Left lung (tissue), 10 donors: ENCODE results near the gene TRIM33. TPM values are rescaled to one million over a fixed set of nuclear protein-coding genes. Genes with fewer than 3 reads are reported as not detected.

ENCODE experiments used
- ATAC-seq: fragments of 200-7000 bp; cut with Tn5 transposase; one replicate; pipeline ENCODE4 v1.9.1; 2020; ENCODE audit warnings: moderate library complexity
- DNase-seq, 4 donors: peaks; one replicate each; pipeline ENCODE4 v3.0.0-alpha.2; 2013 to 2020
- H3K27ac ChIP-seq, 2 donors: fragments of 200-600 bp; sonication (generic) in 1 of 2; one replicate each; pipeline versions ENCODE4 v1.5.0 to v1.8.0; 2020 to 2021
- H3K27me3 ChIP-seq, 2 donors: fragments of 200-600 bp; sonication (generic) in 1 of 2; one replicate each; pipeline versions ENCODE4 v1.5.0 to v1.8.0; 2020 to 2021
- H3K36me3 ChIP-seq, 2 donors: fragments of 200-600 bp; sonication (generic) in 1 of 2; one replicate each; pipeline versions ENCODE4 v1.5.0 to v1.8.0; 2020 to 2021
- H3K4me1 ChIP-seq, 2 donors: fragments of 200-600 bp; one replicate each; pipeline ENCODE4 v1.8.0; 2021
- H3K4me3 ChIP-seq, 2 donors: fragments of 200-600 bp; sonication (generic) in 1 of 2; one replicate each; pipeline versions ENCODE4 v1.5.0 to v1.8.0; 2020 to 2021; ENCODE audit warnings: mild to moderate bottlenecking in 1 of 2
- H3K9me3 ChIP-seq, 2 donors: fragments of 200-600 bp; sonication (generic) in 1 of 2; one replicate each; pipeline versions ENCODE4 v1.5.0 to v1.8.0; 2020 to 2021
- intact Hi-C, 2 donors: fragments of 100-400 bp; cut with DNase I; formaldehyde crosslinking; loops; one replicate each; pipeline versions ENCODE4 v1.11.2 to v1.14.2; 2022
- polyA plus RNA-seq, 6 donors: library from polyadenylated mRNA; unstranded; fragments of 120-200 nt; gene quantifications; one replicate each; pipeline ENCODE4 v1.2.1, GENCODE V29; 2013; ENCODE audit not compliant: insufficient read length in 6 of 6
- total RNA-seq, 2 donors: library from RNA; stranded (reverse); fragmentation: NEBNext Ultra II Directional; extraction: Animal tissue kit (Norgen Biotek cat#: 25700); gene quantifications; one replicate each; pipeline ENCODE4 v1.2.1, GENCODE V29; 2021
- TF ChIP-seq, protein P1 (sequence below), 2 donors: fragments of 200-600 bp; sonication (generic) in 1 of 2; IDR thresholded peaks; one replicate each; pipeline versions ENCODE4 v1.5.0 to v1.8.0; 2021; ENCODE audit warnings: antibody characterized with exemption in 2 of 2
- donor health status: DM: no; HTN: yes; CAD: no.
- donor health status: DM: no; HTN: no; CAD: no.

The TRIM33 gene
- total and polyA plus RNA-seq, 8 donors: 26.7 to 64.2 (median 53.0) TPM

DNA sequence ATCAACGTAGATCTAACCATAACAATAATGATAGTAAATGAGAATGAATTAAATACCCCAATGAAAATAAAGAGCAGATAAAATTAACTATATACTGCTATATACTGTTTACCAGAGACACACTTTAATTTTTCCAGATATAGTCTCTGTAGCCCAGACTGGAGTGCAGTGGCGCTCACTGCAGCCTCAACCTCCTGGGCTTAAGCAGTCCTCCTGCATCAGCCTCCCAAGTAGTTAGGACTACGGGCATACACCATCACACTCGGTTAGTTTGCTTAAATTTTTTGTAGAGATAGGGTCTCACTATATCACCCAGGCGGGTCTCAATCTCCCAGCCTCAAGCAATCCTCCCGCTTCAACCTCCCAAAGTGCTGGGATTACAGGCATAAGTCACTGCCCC, 37.2 kb downstream of the TRIM33 start:
- Histone ChIP-seq H3K9me3 (no peaks in the 10 kb centered on the region), H3K27ac (no peak overlapping the region), H3K4me3 (no peak overlapping the region), H3K36me3 (no peaks in the 10 kb centered on the region), H3K27me3 (no peaks in the 10 kb centered on the region), H3K4me1 (peaks cover 0 to 12% of the 10 kb centered on the region in 2 donors)
- ATAC-seq (no peak), DNase-seq (no peak)
- intact Hi-C loops: no loop called here
- TF ChIP-seq, protein P1, sequence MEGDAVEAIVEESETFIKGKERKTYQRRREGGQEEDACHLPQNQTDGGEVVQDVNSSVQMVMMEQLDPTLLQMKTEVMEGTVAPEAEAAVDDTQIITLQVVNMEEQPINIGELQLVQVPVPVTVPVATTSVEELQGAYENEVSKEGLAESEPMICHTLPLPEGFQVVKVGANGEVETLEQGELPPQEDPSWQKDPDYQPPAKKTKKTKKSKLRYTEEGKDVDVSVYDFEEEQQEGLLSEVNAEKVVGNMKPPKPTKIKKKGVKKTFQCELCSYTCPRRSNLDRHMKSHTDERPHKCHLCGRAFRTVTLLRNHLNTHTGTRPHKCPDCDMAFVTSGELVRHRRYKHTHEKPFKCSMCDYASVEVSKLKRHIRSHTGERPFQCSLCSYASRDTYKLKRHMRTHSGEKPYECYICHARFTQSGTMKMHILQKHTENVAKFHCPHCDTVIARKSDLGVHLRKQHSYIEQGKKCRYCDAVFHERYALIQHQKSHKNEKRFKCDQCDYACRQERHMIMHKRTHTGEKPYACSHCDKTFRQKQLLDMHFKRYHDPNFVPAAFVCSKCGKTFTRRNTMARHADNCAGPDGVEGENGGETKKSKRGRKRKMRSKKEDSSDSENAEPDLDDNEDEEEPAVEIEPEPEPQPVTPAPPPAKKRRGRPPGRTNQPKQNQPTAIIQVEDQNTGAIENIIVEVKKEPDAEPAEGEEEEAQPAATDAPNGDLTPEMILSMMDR (IDR thresholded peaks at IDR 0.05): no peak

DNA sequence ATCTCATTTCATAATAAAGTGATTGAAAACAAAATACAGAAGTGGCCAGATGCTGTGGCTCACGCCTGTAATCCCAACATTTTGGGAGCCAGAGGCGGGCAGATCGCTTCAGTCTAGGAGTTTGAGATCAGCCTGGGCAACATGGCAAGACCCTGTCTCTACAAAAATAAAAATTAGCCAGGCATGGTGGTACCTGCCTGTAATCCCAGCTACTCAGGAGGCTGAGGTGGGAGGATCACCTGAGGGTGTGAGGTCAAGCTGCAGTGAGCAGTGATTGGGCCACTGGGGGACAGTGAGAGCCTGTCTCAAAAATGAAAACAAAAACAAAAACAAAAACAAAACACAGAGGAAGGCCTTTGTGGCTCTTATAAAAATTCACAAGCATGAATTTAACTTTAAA, 38.6 kb downstream of the TRIM33 start:
- peaks cover 3 to 25% of the 10 kb centered on the region in 2 donors for H3K4me1 ChIP-seq
- TF ChIP-seq, protein P1 (IDR thresholded peaks at IDR 0.05): no peak
- no peaks in the 10 kb centered on the region for H3K27me3 ChIP-seq
- intact Hi-C loops: no loop called here
- no peaks in the 10 kb centered on the region for H3K36me3 ChIP-seq
- no peaks in the 10 kb centered on the region for H3K9me3 ChIP-seq
- H3K27ac ChIP-seq: no peak overlapping the region
- no peak for DNase-seq
- ATAC-seq: no peak
- H3K4me3 ChIP-seq: no peak overlapping the region

DNA sequence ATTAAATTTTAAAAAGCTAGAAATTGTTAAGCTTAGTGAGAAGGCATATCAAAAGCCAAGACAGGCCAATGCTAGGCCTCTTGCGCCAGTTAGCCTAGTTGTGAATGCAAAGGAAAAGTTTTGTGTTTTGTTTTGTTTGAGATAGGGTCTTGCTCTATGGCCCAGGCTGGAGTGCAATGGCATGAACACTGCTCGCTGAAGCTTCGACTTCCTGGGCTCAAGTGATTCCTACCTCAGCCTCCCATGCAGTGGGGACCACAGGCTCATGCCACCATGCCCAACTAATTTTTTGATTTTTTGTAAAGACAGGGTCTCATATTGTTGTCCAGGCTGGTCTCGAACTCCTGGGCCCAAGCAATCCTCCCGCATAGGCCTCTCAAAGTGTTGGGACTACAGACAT, 40.3 kb downstream of the TRIM33 start:
- no peak for ATAC-seq
- no peaks in the 10 kb centered on the region for H3K9me3 ChIP-seq
- DNase-seq: no peak
- H3K27ac ChIP-seq: no peak overlapping the region
- H3K27me3 ChIP-seq: no peaks in the 10 kb centered on the region
- no peak overlapping the region for H3K4me3 ChIP-seq
- intact Hi-C loops: no loop called here
- H3K4me1 ChIP-seq: peaks cover 9 to 31% of the 10 kb centered on the region in 2 donors
- no peaks in the 10 kb centered on the region for H3K36me3 ChIP-seq
- TF ChIP-seq, protein P1 (IDR thresholded peaks at IDR 0.05): no peak

DNA sequence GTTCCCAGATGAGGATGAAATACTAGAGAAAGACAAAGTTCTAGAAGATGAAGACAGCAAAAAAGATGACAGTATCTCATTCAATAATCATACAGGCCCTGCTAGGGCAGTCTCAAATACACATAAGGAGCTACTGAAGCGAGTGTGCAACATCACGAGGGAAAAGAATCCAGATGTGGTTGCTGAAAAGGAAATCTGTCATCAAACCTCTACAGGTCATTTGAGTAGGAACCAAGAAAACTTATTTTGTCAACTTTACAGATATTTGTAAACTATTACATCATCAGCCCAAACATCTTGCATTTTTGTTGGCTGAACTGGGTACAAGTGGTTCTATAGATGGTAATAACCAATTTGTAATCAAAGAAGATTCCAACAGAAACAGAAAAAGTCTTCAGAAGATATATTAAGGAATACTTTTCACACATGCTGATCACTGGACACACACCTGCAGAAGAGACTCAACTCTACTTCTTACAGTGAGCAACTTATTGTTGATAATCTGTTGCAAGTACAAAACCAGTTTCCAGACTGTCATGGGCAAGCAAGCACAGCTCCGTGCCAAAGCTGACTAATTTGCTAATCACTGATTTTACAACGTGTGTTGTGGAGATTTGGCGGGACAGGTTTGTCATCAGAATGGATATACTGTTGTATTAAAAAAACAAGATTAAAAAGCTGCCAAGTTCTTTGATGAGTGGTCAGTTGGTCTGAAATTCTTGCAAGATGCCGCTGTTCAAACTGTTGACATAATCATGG, 42.1 kb downstream of the TRIM33 start:
- no peak overlapping the region for H3K27ac ChIP-seq
- TF ChIP-seq, protein P1 (IDR thresholded peaks at IDR 0.05): no peak
- no peaks in the 10 kb centered on the region for H3K36me3 ChIP-seq
- no peak overlapping the region for H3K4me3 ChIP-seq
- peaks cover 9 to 31% of the 10 kb centered on the region in 2 donors for H3K4me1 ChIP-seq
- intact Hi-C loops: no loop called here
- no peak for ATAC-seq
- no peaks in the 10 kb centered on the region for H3K9me3 ChIP-seq
- no peak for DNase-seq
- H3K27me3 ChIP-seq: no peaks in the 10 kb centered on the region

DNA sequence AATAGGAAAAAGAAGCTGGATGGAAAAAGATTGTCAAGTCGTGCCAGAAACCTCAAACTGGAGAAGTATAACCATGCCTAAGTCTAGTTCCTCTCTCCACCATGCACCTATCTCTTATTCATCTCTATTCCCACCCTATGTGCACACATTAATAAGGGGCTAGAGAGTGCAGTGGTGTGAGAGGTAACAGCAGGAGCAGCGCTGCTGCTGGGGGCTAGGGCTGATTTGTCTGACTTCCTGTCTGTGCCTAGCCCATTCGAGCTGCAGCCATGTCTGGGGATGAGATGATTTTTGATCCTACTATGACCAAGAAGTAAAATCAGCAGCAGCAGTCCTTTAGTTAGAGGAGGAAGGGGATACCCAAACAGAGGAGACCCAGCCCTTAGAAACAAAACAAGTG, 43.0 kb downstream of the TRIM33 start:
- no peak overlapping the region for H3K27ac ChIP-seq
- TF ChIP-seq, protein P1 (IDR thresholded peaks at IDR 0.05): no peak
- peak; percentile 18 for ATAC-seq
- intact Hi-C loops: no loop called here
- H3K36me3 ChIP-seq: no peaks in the 10 kb centered on the region
- H3K27me3 ChIP-seq: no peaks in the 10 kb centered on the region
- H3K9me3 ChIP-seq: no peaks in the 10 kb centered on the region
- H3K4me3 ChIP-seq: no peak overlapping the region
- H3K4me1 ChIP-seq: peaks cover 9 to 31% of the 10 kb centered on the region in 2 donors
- DNase-seq: no peak
